AG09309 (cell line): ENCODE data around the gene SCAPER.

ENCODE experiments used
- DNase-seq: peaks from one replicate; pipeline ENCODE4 v3.0.0-alpha.2; 2010; ENCODE audit warnings: low read depth
- H3K4me3 ChIP-seq: 2 replicates; pipeline ENCODE4 v1.5.1; 2011; ENCODE audit warnings: mild to moderate bottlenecking, low read depth, low read length, moderate library complexity; ENCODE audit not compliant: control insufficient read depth
- CTCF ChIP-seq: IDR thresholded peaks from 2 replicates; pipeline ENCODE4 v1.5.1; 2011; ENCODE audit warnings: mild to moderate bottlenecking, low read depth, low read length, inconsistent platforms; ENCODE audit not compliant: insufficient read depth, control insufficient read depth; ENCODE audit errors: missing control alignments

The SCAPER gene

GRCh38 chr15:76483752-76484151, 421.4 kb downstream of the SCAPER start:
- H3K4me3 ChIP-seq, result no peak overlapping the region
- no peak for DNase-seq
- no peak for TF ChIP-seq CTCF

GRCh38 chr15:76483018-76483417, 422.1 kb downstream of the SCAPER start:
- TF ChIP-seq CTCF, result no peak
- no peak for DNase-seq

GRCh38 chr15:76480267-76480666, 424.9 kb downstream of the SCAPER start:
- no peak for DNase-seq
- no peak overlapping the region for H3K4me3 ChIP-seq
- no peak for TF ChIP-seq CTCF

More at GRCh38 chr15:76483018-76483417, 422.1 kb downstream of the SCAPER start:
- no peak overlapping the region for H3K4me3 ChIP-seq

- no peak for TF ChIP-seq CTCF
- H3K4me3 ChIP-seq, result no peak overlapping the region
- peak; percentile 24 for DNase-seq
These were observed 434.4 kb downstream of the SCAPER start for GRCh38 chr15:76470691-76471090.

- DNase-seq, result no peak
- H3K4me3 ChIP-seq, result no peak overlapping the region
- TF ChIP-seq CTCF, result no peak
These were observed 436.4 kb downstream of the SCAPER start for GRCh38 chr15:76468722-76469121.

GRCh38 chr15:76467136-76467535, 438.0 kb downstream of the SCAPER start:
- no peak overlapping the region for H3K4me3 ChIP-seq
- TF ChIP-seq CTCF, result no peak
- no peak for DNase-seq

GRCh38 chr15:76465728-76466127, 439.4 kb downstream of the SCAPER start:
- no peak overlapping the region for H3K4me3 ChIP-seq
- no peak for DNase-seq
- no peak for TF ChIP-seq CTCF
